CD4-positive, alpha-beta memory T cell (primary cell): ENCODE results near the gene TSHZ2. TPM values are rescaled to one million over a fixed set of nuclear protein-coding genes. Genes with fewer than 3 reads are reported as not detected.

Source experiments
- CTCF ChIA-PET: fragments of 350-600 bp; sonication (Branson Sonifier 250); formaldehyde crosslinking; loops from one replicate; lab custom pipeline; 2021; ENCODE audit warnings: inconsistent platforms; ENCODE audit not compliant: partially characterized antibody; lab: Charles Lee
- POLR2A ChIA-PET: fragments of 350-600 bp; sonication (Branson Sonifier 250); formaldehyde crosslinking; loops from one replicate; lab custom pipeline; 2021; ENCODE audit not compliant: partially characterized antibody; lab: Charles Lee
- DNase-seq, 5 donors: peaks; one replicate each; pipeline versions ENCODE4 v3.0.0 to v3.0.0-alpha.2; 2020 to 2022; ENCODE audit warnings: mixed read lengths in 1 of 5
- H3K27ac ChIP-seq: one replicate; pipeline ENCODE4 v1.7.0; 2013; ENCODE audit warnings: low read depth, low read length
- H3K27me3 ChIP-seq: 2 replicates; pipeline ENCODE4 v1.7.0; 2013; ENCODE audit warnings: mild to moderate bottlenecking, low read length, moderate library complexity; ENCODE audit not compliant: insufficient read depth
- H3K36me3 ChIP-seq: 2 replicates; pipeline ENCODE4 v1.7.0; 2013; ENCODE audit warnings: mild to moderate bottlenecking, low read length, moderate library complexity; ENCODE audit not compliant: insufficient read depth
- H3K4me1 ChIP-seq: 2 replicates; pipeline ENCODE4 v1.7.0; 2013; ENCODE audit warnings: mild to moderate bottlenecking, low read length, moderate library complexity; ENCODE audit not compliant: insufficient read depth
- H3K4me3 ChIP-seq, 2 donors: one replicate each; pipeline ENCODE4 v1.7.0; 2013; ENCODE audit warnings: low read length in 2 of 2, mild to moderate bottlenecking in 1 of 2
- H3K9me3 ChIP-seq, 2 donors: one replicate each; pipeline ENCODE4 v1.7.0; 2013; ENCODE audit warnings: low read length in 2 of 2, control low read depth in 1 of 2; ENCODE audit not compliant: control insufficient read depth in 1 of 2
- H3K27ac Mint-ChIP-seq, 7 donors: one replicate each; pipeline ENCODE4 v1.8.0; 2020 to 2021; ENCODE audit warnings: mixed read lengths in 7 of 7, mild to moderate bottlenecking in 6 of 7, inconsistent platforms in 3 of 7, moderate library complexity in 3 of 7
- H3K27me3 Mint-ChIP-seq, 2 donors: one replicate each; pipeline ENCODE4 v1.8.0; 2020 to 2021; ENCODE audit warnings: mixed read lengths in 2 of 2
- H3K36me3 Mint-ChIP-seq, 2 donors: one replicate each; pipeline ENCODE4 v1.8.0; 2020 to 2021; ENCODE audit warnings: mixed read lengths in 2 of 2, inconsistent platforms in 1 of 2, mild to moderate bottlenecking in 1 of 2
- H3K4me1 Mint-ChIP-seq, 4 donors: one replicate each; pipeline ENCODE4 v1.8.0; 2020 to 2021; ENCODE audit warnings: mixed read lengths in 4 of 4, mild to moderate bottlenecking in 1 of 4
- H3K4me3 Mint-ChIP-seq, 8 donors: one replicate each; pipeline ENCODE4 v1.8.0; 2020 to 2021; ENCODE audit warnings: mixed read lengths in 8 of 8, mild to moderate bottlenecking in 7 of 8, moderate library complexity in 6 of 8, inconsistent platforms in 3 of 8
- H3K9me3 Mint-ChIP-seq, 8 donors: one replicate each; pipeline ENCODE4 v1.8.0; 2020 to 2021; ENCODE audit warnings: mixed read lengths in 8 of 8, mild to moderate bottlenecking in 5 of 8, inconsistent platforms in 3 of 8, moderate library complexity in 1 of 8
- intact Hi-C: fragments of 100-400 bp; cut with micrococcal nuclease; formaldehyde crosslinking; loops from one replicate; pipeline ENCODE4 v1.15.1; 2023
- polyA plus RNA-seq, 2 donors: library from polyadenylated mRNA; unstranded; fragments of 300-500 nt; fragmentation: Illumina TruSeq; gene quantifications; one replicate each; pipeline ENCODE4 v1.2.3, GENCODE V29; 2021
- total RNA-seq, 2 experiments: library from RNA; stranded (reverse); gene quantifications; one replicate each; pipeline ENCODE4 v1.2.3, GENCODE V29; 2021

The TSHZ2 gene
- total and polyA plus RNA-seq, 4 experiments from 2014 or later: 2.3 to 31.8 (median 17.1) TPM

DNA sequence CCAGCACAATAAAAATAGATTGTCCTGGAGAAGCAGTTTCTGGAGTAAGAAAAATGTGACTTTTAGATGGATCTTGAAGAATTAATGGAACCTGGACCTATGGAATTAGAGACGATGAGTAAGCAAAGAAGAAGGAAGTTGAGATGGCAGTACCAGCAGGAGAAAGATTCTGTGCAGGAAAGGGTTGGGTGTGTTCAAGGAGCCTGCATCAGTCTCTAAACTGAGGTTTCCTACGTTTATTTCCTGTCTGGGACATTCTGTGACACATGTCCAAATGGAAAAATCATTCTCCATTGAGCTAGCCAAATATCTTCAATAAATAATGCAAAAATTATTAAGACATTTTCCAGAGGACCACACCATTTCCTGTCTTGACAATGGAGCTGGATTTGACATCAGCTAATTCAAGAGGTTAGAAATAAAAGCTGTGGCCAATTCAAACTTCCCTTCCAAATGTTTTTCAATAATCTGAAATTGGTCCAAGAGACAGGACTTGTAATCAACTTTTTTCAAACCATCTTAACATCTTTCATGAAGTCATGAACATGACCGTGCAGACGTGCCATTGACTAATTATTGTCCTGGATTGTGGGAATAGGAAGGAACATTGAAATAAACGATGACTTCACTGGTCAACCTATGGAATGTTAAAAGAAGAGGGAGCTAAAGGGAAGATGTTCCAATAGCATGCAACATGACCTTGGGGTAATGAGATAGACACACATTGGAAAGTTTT is 423.2 kb downstream of the TSHZ2 start:
- intact Hi-C loops: no loop called here

GRCh38 chr20:53399083-53399482 is 426.9 kb downstream of the TSHZ2 start:
- Mint-ChIP-seq H3K27me3 (peaks cover 2 to 7% of the 10 kb centered on the region in 2 donors), H3K9me3 (peaks cover 0 to 15% (median 4%) of the 10 kb centered on the region in 8 donors), H3K4me1 (peaks cover 7 to 13% (median 12%) of the 10 kb centered on the region in 4 donors), H3K27ac (no peak overlapping the region), H3K4me3 (no peak overlapping the region), H3K36me3 (peaks cover 0 to 2% of the 10 kb centered on the region in 2 donors)
- intact Hi-C loops: no loop called here
- CTCF ChIA-PET: no interaction called here
- Histone ChIP-seq H3K27me3 (no peaks in the 10 kb centered on the region), H3K4me1 (peaks cover 8% of the 10 kb centered on the region), H3K36me3 (no peaks in the 10 kb centered on the region), H3K4me3 (no peak overlapping the region), H3K9me3 (no peaks in the 10 kb centered on the region), H3K27ac (no peak overlapping the region)
- DNase-seq: no peak
- POLR2A ChIA-PET: no interaction called here

More for the DNA sequence above, 423.2 kb downstream of the TSHZ2 start:
- Histone ChIP-seq H3K4me3 (no peak overlapping the region), H3K36me3 (no peaks in the 10 kb centered on the region), H3K9me3 (no peaks in the 10 kb centered on the region), H3K27me3 (no peaks in the 10 kb centered on the region), H3K27ac (no peak overlapping the region), H3K4me1 (no peaks in the 10 kb centered on the region)
- H3K27me3 Mint-ChIP-seq: peaks cover 2 to 12% of the 10 kb centered on the region in 2 donors
- H3K27ac Mint-ChIP-seq: no peak overlapping the region
- no peaks in the 10 kb centered on the region for H3K4me1 Mint-ChIP-seq
- peaks cover 0 to 7% (median 0%) of the 10 kb centered on the region in 8 donors for H3K9me3 Mint-ChIP-seq
- no peak overlapping the region for H3K4me3 Mint-ChIP-seq
- CTCF ChIA-PET: interaction anchor here (1.0 kb wide), 1 partner anchor 18 kb away, joined by 3 read pairs; no protein-coding TSS in a partner anchor
- DNase-seq: no peak
- H3K36me3 Mint-ChIP-seq: no peaks in the 10 kb centered on the region
- POLR2A ChIA-PET: interaction anchor here (0.6 kb wide), 2 partner anchors 544 to 810 kb away, joined by 3 to 4 read pairs; no protein-coding TSS in a partner anchor

DNA sequence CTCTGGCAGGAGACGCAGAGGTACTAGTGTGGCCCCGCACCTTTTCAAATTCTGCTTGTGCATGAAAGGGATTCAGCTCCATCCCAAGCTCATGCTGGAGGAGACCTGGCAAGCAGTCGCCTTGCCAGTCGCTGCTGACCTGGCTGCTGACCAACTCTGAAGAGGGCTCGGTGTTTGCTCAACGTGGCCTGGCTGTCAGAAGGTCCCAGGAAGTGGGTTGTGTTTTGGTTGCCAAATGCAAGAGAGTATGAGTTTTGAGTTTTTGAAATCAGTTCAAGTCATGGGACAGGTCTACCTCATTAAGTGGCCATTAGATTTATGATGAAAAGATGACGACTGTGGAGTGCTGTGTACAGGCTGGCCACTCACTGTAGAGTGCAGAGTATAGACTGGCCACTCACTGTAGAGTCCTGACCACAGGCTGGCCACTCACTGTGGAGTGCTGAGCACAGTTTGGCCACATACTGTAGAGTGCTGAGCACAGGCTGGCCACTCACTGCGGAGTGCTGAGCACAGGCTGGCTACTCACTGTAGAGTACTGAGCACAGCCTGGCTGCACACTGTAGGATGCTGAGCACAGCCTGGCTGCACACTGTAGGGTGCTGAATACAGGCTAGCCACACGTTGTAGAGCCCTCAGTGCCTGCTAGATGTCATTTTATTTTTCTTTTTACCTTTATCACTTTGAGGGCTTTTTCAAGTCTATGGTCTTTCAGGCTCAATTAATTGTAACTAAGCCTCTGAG is 427.6 kb downstream of the TSHZ2 start:
- Mint-ChIP-seq H3K27me3 (peaks cover 1 to 6% of the 10 kb centered on the region in 2 donors), H3K4me3 (no peak overlapping the region), H3K4me1 (peaks cover 7 to 13% (median 12%) of the 10 kb centered on the region in 4 donors), H3K9me3 (peaks cover 0 to 15% (median 4%) of the 10 kb centered on the region in 8 donors), H3K36me3 (peaks cover 0 to 2% of the 10 kb centered on the region in 2 donors), H3K27ac (no peak overlapping the region)
- Histone ChIP-seq H3K27me3 (no peaks in the 10 kb centered on the region), H3K36me3 (no peaks in the 10 kb centered on the region), H3K27ac (no peak overlapping the region), H3K4me3 (no peak overlapping the region), H3K9me3 (no peaks in the 10 kb centered on the region), H3K4me1 (peaks cover 8% of the 10 kb centered on the region)
- intact Hi-C loops: no loop called here
- ChIA-PET POLR2A (no interaction called here), CTCF (no interaction called here)
- DNase-seq: no peak

- Mint-ChIP-seq H3K9me3 (peaks cover 0 to 12% (median 4%) of the 10 kb centered on the region in 8 donors), H3K36me3 (peaks cover 0 to 2% of the 10 kb centered on the region in 2 donors), H3K4me3 (peak overlapping the region in 6 of 8 donors; percentile 14 to 58 (median 41)), H3K27ac (peak overlapping the region in 2 of 7 donors; percentile 64 to 69), H3K4me1 (peaks cover 7 to 13% (median 12%) of the 10 kb centered on the region in 4 donors), H3K27me3 (peaks cover 0 to 2% of the 10 kb centered on the region in 2 donors)
- H3K27ac ChIP-seq: no peak overlapping the region
- ChIA-PET POLR2A (no interaction called here), CTCF (no interaction called here)
- intact Hi-C loops: no loop called here
- peaks cover 8% of the 10 kb centered on the region for H3K4me1 ChIP-seq
- DNase-seq: peak in 2 of 5 donors; percentile 20 to 26
- no peak overlapping the region for H3K4me3 ChIP-seq
- no peaks in the 10 kb centered on the region for H3K9me3 ChIP-seq
- H3K27me3 ChIP-seq: no peaks in the 10 kb centered on the region
- no peaks in the 10 kb centered on the region for H3K36me3 ChIP-seq
Measured at GRCh38 chr20:53402233-53403005, 430.3 kb downstream of the TSHZ2 start.

- peaks cover 0 to 2% of the 10 kb centered on the region in 2 donors for H3K36me3 Mint-ChIP-seq
- H3K4me1 Mint-ChIP-seq: peaks cover 7 to 13% (median 12%) of the 10 kb centered on the region in 4 donors
- peaks cover 0 to 12% (median 4%) of the 10 kb centered on the region in 8 donors for H3K9me3 Mint-ChIP-seq
- no peak overlapping the region for H3K4me3 ChIP-seq
- H3K27me3 ChIP-seq: no peaks in the 10 kb centered on the region
- H3K9me3 ChIP-seq: no peaks in the 10 kb centered on the region
- no peaks in the 10 kb centered on the region for H3K27me3 Mint-ChIP-seq
- DNase-seq: no peak
- H3K27ac Mint-ChIP-seq: no peak overlapping the region
- no peaks in the 10 kb centered on the region for H3K36me3 ChIP-seq
- intact Hi-C loops: no loop called here
- POLR2A ChIA-PET: no interaction called here
- H3K27ac ChIP-seq: no peak overlapping the region
- CTCF ChIA-PET: no interaction called here
- H3K4me3 Mint-ChIP-seq: peak overlapping the region in 1 of 8 donors; percentile 43
- H3K4me1 ChIP-seq: peaks cover 8% of the 10 kb centered on the region
Measured at GRCh38 chr20:53403029-53403428, 430.9 kb downstream of the TSHZ2 start.

DNA sequence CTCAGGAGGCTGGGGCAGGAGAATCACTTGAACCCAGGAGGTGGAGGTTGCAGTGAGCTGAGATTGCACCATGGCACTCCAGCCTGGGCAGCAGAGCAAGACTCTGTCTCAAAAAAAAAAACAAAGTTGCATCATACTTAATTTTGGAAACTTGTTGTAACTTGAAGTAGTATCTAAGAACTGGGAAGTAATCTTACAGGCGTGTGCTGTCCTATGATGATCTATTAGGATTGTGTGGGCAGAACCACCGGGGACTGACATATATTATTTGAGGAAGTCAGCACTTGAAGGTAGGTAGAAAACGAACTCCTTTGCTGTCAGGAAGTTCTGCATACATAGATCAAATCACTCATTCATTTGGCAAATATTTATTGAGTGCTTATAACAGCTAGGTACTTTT is 433.0 kb downstream of the TSHZ2 start:
- CTCF ChIA-PET: interaction anchor here (1.1 kb wide), 1 partner anchor 795 kb away, joined by 3 read pairs; no protein-coding TSS in a partner anchor
- Histone ChIP-seq H3K4me1 (peaks cover 8% of the 10 kb centered on the region), H3K27ac (no peak overlapping the region), H3K27me3 (no peaks in the 10 kb centered on the region), H3K9me3 (no peaks in the 10 kb centered on the region), H3K4me3 (no peak overlapping the region), H3K36me3 (no peaks in the 10 kb centered on the region)
- Mint-ChIP-seq H3K4me1 (peaks cover 7 to 13% (median 12%) of the 10 kb centered on the region in 4 donors), H3K4me3 (no peak overlapping the region), H3K27me3 (peaks cover 0 to 1% of the 10 kb centered on the region in 2 donors), H3K9me3 (peaks cover 0 to 12% (median 4%) of the 10 kb centered on the region in 8 donors), H3K27ac (peak overlapping the region in 1 of 7 donors; percentile 84), H3K36me3 (peaks cover 0 to 2% of the 10 kb centered on the region in 2 donors)
- POLR2A ChIA-PET: no interaction called here
- intact Hi-C loops: no loop called here
- no peak for DNase-seq
